OCI-M1 (cell line): ENCODE results near the gene CYP51A1.
"Not testable (repeated sequence)": the region's sequence is repeated elsewhere in the genome, so short reads cannot be mapped to it uniquely, and the experiment has no call there.

Experiments
- DNase-seq: peaks from one replicate; lab custom pipeline; 2025; lab: John Stamatoyannopoulos, UW

The CYP51A1 gene

DNA sequence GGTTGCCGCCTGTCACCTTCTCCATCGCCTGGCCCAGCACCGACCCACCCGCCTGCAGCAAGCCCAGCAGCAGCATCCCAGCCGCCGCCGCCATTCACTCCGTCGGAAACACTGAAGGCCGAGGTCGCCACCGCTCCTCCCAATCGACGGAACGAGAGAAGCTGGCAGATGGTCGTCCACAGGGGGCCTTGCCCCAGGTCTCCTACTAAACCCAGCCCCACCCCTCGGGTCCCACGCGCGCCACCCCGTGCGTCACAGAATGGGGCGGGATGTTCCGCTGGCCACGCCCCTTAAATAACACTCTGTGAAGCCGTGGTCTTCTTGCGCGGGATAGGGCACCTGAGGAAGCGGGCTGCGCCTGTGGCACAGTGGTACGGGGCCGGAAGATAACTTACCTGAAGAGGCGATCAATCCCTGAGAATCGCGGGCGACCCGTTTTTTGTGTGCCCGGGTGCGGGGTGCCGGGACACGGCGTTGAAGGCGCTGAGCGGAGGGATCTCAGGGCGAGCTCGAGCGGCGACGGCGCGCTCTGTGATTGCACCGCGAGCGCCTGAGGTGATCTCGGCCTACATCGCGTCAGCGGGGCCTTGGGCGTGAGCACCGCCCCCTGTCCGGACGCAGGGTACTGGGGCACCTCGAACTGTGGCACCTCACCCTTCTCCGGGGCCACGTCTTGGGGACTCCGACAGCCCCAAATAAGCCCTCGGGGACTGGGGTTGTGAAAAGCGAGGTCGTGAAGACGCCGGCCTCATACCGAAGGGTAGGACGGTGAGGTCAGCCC lies at the start of gene CYP51A1:
Gene CYP51A1 (minus strand): TSS at position 207 of the 781 bp plus-strand sequence. CDS start 113 bp downstream, at position 94.
- DNase-seq, result peak; percentile 100

DNA sequence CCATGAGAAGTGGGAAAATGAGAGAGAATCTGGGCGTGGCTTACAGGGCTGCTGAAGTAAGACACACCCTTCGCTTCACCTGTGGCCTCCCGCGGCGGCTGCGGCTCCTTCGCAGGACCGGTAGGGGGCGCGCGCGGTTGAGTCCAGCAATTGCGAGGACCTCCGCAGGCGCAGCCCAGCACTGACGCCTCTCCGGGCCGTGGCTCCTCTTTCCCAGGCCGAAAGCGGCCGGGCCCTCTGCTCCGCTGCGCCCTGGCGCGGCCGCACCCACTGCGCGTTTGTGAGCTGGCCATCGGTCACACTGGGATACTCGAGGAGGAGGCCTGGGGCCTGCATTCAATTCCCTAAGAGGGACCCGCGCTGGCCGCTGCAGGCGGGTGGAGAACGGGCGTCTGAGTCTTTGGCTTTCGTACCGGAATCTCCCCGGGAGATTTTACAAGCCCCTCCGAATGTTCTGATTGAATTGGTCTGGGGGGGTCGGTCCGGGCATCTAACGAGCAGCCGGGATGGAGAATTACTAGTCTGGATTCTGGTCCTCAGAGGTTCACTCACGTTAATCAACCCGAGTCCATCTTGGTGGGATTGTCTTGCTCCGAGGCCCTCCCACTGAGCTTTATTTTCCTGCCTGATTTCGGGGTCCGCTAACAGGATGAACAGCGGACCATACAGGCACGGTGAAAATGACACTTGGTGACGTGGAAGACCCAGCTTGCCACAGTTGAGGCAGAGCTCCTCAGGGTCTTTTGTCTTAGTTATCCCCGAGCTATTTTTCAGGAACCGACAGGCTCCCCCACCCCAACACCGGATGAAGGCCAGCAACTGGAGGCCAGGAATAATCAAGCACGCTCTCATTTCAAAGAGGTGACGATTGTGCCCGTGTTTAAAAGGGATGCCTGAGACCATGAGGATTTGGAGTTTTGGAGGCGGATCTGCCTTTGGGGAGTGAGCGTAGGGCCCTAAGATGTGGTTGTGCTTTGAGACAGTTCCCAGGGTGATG lies 44.9 kb upstream of the CYP51A1 start, which contains the start of gene LRRD1:
Gene LRRD1 (minus strand): TSS at position 215 of the 997 bp plus-strand sequence. CDS start 13,940 bp downstream, outside the sequence.
- DNase-seq, result peak; percentile 100

DNA sequence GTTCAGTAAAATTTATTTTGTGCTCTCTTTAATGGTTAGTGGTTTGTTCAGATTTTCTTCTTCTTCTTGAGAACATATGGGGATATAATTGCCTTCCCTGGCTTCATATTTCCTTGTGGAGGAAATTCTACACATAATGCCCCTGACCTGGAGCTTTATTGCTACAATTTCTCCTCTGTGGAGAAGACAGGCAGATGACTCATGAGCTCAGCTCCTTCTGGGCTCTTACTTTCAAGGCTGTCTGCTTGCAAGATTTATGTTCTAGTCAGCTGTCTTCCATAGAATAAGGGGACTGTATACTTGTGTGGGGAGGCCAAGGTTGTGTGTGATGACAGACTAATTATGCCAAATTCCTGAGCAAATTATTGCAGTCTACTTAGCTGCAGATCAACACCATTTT lies 43.1 kb upstream of the CYP51A1 start:
- DNase-seq, result peak; percentile 87

DNA sequence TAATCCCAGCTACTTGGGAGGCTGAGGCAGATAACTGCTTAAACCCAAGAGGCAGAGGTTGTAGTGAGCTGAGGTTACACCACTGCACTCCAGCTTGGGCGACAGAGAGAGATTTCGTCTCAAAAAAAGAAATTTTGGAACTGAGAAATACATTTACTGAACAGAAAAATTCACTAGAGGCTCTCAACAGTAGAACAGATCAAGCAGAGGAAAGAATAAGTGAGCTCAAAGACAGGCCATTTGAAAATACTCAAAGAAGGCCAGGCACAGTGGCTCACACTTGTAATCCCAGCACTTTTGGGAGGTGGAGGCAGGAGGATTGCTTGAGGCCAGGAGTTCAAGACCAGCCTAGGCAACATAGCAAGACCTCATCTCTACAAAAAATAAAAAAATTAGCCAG lies 35.3 kb upstream of the CYP51A1 start:
- not testable (repeated sequence) for DNase-seq

DNA sequence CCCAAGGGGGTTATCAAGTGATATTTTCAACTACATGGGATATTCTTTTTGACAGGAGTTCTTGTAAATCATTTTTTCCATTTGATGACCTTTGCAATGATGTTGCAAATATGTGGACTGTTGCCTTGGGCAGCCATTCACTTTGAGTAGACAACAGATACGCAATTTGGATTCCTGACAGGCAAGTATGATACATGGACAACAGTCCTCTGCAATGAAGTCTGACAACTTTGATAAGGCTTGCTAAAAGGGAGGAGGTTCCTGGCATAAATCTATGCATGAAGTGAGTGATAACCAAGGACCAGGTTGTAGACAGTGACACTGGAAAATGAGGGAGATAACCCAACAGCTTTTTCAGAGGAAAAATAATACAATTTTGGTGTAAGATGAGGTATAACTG lies 27.0 kb upstream of the CYP51A1 start:
- DNase-seq, result peak; percentile 100

DNA sequence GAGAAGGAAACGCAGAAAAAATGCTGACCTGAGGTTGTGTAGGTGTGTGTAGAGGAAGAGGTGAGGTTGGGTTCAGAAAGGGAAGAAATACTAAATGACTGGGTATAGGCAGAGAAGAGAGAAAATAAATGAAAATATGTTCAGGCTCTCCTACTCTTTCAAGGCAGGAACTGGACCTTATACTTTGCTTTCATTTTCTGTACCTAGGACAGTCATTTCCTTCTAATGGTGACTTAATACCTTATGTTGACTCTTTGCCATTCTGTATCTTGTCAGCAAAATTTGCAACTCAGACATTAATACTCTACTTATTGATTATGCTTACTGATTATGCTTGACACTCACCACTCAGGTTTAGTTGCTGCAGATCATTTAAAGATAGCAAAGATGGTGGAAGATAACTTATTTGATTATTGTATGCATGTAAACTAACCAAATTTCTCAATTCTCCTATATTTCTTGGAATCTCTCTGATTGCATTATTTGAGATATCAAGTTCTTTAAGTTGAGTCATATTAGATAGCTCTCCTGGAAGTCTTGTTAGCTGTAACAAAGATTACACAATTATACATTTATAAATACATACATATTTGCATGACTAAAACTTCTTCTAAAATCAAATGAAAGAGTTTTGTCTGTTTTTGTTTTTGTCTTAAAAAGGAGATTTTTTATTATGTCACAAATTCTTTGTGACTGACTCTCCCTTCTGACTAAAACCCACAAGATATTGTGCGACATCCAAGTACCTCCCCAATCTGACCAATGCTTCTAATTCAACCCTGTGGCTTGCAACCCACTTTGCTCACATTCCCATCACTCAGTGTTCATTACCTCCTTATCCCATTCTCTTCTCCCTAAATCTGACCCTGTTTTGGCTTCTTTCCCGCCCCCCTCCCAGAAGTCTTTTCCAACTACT lies 24.6 kb upstream of the CYP51A1 start:
- DNase-seq, result peak; percentile 85

DNA sequence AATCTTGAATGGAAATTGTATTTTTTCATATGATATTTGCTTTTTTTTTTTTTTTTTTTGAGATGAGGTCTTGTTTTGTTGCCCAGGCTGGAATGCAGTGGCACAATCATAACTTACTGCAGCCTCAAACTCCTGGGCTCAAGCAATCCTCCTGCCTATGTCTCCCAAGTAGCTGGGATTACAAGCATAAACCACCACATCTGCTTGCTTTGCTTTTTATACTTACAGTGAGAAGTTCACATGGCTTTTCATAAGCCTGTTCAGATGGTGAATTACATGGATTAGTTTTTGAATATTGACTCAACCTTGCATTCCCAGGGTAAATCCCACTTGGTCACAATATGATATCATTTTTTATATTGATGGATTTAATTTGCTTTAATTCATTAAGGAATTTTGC lies 22.7 kb upstream of the CYP51A1 start:
- DNase-seq, result no peak

DNA sequence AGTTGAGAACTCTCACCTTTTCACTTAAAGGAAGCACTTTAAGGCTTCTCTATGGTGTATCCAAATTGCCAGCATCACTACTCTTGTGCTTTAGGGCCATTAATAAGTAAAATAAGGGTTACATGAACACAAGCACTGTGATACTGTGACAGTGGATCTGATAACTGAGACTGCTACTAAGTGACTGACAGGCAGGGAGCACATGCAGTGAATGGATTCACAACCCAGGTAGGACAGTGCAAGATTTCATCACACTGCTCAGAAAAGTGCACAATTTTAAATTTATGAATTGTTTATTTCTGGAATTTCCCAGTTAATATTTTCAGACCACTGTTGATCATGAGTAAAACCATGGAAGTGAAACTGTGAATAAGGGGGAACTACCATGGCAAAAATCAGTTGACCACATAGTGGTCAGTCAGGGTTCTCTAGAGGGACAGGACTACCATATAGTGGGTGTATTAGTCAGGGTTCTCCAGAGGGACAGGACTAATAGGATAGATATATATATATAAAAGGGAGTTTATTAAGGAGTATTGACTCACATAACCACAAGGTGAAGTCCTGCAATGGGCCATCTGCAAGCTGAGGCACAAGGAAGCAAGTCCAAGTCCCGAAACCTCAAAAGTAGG lies 20.9 kb upstream of the CYP51A1 start:
- DNase-seq, result no peak

DNA sequence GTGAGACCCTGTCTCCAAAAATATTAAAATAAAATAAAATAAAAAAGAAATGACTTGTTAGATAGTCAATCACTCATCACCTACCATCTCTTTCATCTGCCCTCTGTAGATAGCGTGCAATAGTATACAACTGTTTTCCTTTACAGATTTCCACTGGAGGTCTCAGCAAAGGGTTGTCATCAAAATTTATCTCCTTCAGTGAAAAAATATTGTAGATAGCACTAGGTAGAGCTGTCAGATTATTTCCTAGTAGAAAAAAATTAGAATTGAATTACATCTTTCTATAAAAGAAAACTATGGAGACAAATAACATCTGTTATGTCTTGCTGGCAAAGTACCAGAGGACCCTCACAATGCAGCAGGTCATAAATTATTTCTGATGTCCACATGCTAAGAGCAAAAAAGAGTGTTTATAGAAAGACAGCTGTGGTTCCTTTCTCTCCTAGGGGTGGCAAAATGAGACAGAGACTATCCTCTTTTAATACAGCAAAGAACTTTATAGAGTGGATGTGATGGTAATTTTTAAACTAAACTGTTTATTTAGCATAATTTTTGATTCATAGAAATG lies 16.3 kb upstream of the CYP51A1 start:
- no peak for DNase-seq

DNA sequence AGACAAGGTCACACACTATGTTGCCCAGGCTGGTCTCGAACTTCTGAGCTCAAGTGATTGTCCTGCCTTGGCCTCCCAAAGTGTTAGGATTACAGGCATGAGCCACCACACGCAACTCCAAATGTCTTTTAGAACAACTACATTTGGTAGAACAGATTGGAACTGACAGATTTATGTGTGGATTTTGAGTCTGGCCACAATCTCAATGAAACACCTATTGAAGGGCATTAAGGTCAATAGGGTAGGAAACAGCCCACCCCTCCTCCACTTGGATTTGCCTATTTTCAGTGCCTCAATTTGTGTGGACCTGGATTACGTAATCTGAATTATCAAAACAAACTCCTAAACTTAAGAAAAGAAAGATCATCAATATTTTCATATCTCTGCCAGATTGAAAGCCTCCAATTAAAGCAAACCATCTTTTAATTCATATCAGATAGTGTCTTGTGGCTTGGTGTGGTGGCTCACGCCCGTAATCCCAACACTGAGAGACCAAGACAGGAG lies 15.5 kb upstream of the CYP51A1 start:
- DNase-seq, result no peak

DNA sequence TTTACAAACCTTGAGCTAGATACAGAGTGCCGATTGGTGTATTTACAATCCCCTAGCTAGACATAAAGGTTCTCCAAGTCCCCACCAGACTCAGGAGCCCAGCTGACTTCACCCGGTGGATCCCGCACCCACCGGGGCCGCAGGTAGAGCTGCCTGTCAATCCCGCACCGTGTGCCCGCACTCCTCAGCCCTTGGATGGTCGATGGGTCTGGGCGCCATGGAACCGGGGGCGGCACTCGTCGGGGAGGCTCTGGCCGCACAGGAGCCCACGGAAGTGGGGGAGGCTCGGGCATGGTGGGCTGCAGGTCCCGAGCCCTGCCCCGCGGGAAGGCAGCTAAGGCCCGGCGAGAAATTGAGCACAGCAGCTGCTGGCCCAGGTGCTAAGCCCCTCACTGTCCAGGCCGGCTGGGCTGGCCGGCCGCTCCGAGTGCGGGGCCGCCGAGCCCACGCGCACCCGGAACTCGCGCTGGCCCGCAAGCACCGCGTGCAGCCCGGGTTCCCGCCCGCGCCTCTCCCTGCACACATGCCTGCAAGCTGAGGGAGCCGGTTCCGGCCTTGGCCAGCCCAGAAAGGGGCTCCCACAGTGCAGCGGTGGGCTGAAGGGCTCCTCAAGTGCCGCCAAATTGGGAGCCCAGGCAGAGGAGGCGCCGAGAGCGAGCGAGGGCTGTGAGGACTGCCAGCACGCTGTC lies 9.1 kb upstream of the CYP51A1 start:
- DNase-seq, result not testable (repeated sequence)

DNA sequence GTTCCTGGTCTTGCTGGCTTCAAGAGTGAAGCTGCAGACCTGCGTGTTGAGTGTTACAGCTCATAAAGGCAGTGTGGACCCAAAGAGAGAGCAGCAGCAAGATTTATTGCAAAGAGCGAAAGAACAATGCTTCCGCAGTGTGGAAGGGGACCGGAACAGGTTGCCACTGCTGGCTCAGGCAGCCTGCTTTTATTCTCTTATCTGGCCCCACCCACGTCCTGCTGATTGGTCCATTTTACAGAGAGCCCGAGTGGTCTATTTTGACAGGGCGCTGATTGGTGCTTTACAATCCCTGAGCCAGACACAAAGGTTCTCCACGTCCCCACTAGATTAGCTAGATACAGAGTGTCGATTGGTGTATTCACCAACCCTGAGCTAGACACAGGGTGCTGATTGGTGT lies 8.5 kb upstream of the CYP51A1 start:
- not testable (repeated sequence) for DNase-seq

DNA sequence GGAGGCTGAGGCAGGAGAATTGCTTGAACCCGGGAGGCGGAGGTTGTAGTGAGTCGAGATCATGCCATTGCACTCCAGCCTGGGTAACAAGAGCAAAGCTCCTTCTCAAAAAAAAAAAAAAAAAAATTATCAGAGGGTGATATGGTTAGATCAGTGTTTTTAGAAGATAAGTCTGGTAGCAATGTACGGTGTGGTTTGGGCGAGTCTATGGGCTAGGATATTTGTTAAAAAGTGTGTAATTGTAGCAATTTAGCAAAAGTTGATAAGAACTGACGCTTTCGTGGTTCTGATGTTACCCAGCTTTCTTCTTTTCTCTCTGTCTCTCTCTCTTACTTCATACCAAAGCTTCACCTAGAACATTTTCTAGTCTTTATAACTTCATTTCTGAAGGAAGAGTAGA lies 6.9 kb upstream of the CYP51A1 start:
- peak; percentile 88 for DNase-seq

DNA sequence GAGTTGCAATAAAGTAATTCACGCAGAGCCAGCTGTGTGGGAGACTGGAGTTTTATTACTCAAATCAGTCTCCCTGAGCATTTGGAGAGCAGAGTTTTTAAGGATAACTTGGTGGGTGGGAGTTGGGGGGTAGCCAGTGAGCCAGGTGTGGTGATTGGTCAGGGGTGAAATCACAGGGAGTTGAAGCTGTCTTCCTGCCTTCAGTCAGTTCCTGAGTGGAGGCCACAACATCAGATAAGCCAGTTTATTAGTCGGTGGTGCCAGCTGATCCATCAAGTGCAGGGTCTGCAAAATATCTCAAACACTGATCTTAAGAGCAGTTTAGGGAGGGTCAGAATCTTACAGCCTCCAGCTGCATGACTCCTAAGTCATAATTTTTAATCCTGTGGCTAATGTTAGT lies 3.3 kb upstream of the CYP51A1 start:
- peak; percentile 89 for DNase-seq

DNA sequence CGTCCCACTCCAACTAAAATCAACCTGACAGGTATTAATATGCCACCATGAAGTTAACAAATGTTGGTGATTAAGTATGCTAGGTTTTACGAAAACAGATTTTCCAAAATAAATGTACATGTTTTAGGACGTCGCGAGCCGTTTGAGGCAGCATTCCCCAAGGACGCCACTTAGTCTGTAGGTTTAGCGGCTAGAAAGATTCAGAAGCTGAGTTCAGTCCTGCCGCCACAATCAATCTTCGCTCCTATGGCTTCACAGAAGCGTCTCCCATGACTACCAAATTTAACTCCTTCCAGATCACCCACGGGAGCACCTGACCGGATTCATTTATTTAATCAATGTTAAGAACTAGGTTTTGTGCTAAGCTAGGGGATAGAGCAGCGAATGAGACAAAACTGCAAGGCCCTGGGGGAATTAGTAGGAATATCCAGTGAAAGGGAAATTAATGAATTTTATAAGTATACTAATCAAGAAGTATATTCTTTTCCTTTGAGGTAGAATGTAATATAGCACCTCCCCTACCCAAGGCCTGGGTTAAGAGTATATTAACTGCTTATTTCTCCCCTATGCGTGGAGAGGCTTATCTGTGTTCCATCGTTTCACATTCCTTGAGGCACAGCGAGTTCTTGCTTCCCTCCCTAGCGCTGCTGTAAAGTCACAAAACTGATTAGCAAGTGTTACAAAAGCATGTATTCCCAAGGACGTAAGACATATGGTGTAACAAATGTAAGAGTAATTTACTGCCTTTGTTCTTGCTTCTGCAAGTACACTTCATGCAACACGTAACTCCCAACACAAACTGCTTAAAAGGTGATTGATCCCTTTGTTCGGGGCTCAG lies 994 bp upstream of the CYP51A1 start:
- peak; percentile 99 for DNase-seq

DNA sequence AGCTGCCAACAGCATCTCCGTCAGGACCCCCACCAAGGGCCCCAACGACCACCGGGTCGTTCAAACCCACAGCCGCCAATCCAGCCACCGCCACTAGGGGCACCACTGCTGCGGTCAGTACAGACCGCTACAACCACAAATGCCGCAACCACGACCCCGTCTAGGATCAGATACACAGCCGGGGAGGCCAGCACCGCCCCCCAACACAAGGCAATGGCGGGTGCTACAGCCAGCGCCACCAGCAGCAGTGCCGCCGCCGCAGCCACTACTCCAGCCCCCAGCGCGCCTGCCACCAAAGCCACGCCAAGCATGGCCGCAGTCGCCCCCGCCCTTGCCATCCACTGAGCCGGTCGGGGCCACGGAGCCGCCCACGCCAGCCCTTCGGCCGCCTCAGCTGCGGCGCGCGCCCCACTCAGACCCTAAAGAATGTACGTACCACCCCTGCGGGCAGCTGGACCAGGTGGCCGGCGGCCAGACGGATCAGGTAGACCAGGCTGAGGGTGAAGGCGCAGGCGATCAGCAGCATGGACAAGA lies 473 bp downstream of the CYP51A1 start:
- peak; percentile 100 for DNase-seq

DNA sequence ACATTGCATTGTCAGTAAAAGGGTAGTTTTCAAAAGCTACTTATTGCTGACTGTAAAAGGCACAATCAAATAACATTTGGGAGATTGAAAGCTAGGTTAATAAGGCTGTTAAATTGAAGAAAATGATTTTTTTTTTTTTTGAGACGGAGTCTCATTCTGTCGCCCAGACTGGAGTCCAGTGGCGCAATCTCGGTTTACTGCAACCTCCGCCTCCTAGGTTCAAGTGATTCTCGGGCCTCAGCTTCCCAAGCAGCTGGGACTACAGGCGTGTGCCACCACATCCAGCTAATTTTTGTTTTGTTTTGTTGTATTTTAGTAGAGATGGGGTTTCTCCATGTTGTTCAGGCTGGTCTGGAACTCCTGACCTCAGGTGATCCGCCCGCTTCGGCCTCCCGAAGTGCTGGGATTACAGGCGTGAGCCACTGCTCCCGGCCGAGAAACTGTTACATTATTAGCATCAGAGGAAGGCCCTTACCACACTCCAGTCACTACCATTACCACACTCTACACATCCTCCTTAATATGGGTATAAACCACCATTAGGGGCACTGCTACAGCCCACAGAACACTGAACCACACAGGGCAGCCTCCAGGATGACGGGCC lies 1.0 kb downstream of the CYP51A1 start:
- no peak for DNase-seq

DNA sequence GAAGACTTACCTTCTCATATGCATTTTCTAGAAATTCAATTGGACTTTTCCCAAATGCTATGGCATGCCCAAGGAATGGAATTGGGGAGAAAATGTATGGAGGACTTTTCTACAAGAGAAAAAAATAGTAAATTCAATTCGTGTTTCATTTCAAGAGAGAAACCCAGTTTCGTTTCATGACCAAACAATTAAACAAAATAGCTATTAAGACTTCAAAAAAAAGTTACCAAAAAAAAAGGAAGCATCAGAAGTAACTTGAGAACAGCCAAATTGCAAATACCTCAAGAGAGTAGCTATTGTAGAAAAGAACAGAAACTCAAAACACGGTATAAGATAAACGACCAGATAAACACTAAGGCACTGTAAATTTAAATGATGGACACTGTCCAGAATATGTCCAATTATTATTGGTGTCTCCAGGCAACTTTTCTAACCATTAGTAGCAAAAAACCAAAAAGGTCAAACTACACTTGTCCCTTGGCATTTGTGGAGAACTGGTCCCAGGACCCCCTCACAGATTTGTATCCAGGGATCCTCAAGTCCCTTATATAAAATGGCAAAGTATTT lies 2.4 kb downstream of the CYP51A1 start:
- DNase-seq, result peak; percentile 88
